Measurements from ENCODE around the gene KLHL29. TPM values are rescaled to one million over a fixed set of nuclear protein-coding genes. Genes with fewer than 3 reads are reported as not detected.
A peak's percentile ranks its signal among the peaks of the same experiment; 100 is the strongest.

KLHL29 gene
- total RNA-seq, 1 donor from 2014 or later, result 36.5 TPM

- Mint-ChIP-seq H3K27ac (ENCODE audit: unreplicated experiment) (peak overlapping the region; percentile 66), H3K4me1 (ENCODE audit: low read depth, unreplicated experiment) (peaks cover 73% of the 10 kb centered on the region), H3K36me3 (ENCODE audit: unreplicated experiment) (peaks cover 9% of the 10 kb centered on the region), H3K4me3 (ENCODE audit: unreplicated experiment) (peak overlapping the region; percentile 46), H3K27me3 (ENCODE audit: unreplicated experiment) (peaks cover 8% of the 10 kb centered on the region), H3K9me3 (ENCODE audit: unreplicated experiment) (peaks cover 19% of the 10 kb centered on the region)
- TF ChIP-seq, protein P1, sequence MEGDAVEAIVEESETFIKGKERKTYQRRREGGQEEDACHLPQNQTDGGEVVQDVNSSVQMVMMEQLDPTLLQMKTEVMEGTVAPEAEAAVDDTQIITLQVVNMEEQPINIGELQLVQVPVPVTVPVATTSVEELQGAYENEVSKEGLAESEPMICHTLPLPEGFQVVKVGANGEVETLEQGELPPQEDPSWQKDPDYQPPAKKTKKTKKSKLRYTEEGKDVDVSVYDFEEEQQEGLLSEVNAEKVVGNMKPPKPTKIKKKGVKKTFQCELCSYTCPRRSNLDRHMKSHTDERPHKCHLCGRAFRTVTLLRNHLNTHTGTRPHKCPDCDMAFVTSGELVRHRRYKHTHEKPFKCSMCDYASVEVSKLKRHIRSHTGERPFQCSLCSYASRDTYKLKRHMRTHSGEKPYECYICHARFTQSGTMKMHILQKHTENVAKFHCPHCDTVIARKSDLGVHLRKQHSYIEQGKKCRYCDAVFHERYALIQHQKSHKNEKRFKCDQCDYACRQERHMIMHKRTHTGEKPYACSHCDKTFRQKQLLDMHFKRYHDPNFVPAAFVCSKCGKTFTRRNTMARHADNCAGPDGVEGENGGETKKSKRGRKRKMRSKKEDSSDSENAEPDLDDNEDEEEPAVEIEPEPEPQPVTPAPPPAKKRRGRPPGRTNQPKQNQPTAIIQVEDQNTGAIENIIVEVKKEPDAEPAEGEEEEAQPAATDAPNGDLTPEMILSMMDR (IDR thresholded peaks at IDR 0.05; ENCODE audit: partially characterized antibody, unreplicated experiment), result no peak
- DNase-seq, result no peak
These were observed 161.9 kb downstream of the KLHL29 start for GRCh38 chr2:23546913-23547312.

DNA sequence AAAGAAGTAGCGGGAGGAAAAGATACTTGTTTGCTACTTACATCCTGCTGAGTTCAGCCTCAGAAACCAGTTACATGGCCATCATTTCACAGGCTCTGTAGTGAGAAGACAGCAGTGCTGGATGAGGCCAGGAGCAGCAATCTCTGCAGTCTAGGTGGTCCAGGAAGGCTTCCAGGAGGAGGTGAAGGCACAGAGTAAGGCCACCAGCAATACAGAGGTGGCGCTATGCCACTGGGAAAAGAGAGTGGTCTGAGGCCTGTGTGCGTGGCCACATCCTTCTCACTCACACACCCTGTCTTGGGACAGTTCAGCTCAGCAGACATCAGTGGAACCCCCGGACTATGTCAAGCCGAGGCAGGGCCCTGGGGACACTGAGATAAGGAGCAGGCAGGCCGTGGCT lies 162.7 kb downstream of the KLHL29 start:
- Mint-ChIP-seq H3K4me3 (ENCODE audit: unreplicated experiment) (no peak overlapping the region), H3K36me3 (ENCODE audit: unreplicated experiment) (peaks cover 9% of the 10 kb centered on the region), H3K9me3 (ENCODE audit: unreplicated experiment) (peaks cover 19% of the 10 kb centered on the region), H3K27me3 (ENCODE audit: unreplicated experiment) (peaks cover 8% of the 10 kb centered on the region), H3K4me1 (ENCODE audit: low read depth, unreplicated experiment) (peaks cover 71% of the 10 kb centered on the region), H3K27ac (ENCODE audit: unreplicated experiment) (no peak overlapping the region)
- DNase-seq, result no peak
- TF ChIP-seq, protein P1 (IDR thresholded peaks at IDR 0.05; ENCODE audit: partially characterized antibody, unreplicated experiment), result no peak

DNA sequence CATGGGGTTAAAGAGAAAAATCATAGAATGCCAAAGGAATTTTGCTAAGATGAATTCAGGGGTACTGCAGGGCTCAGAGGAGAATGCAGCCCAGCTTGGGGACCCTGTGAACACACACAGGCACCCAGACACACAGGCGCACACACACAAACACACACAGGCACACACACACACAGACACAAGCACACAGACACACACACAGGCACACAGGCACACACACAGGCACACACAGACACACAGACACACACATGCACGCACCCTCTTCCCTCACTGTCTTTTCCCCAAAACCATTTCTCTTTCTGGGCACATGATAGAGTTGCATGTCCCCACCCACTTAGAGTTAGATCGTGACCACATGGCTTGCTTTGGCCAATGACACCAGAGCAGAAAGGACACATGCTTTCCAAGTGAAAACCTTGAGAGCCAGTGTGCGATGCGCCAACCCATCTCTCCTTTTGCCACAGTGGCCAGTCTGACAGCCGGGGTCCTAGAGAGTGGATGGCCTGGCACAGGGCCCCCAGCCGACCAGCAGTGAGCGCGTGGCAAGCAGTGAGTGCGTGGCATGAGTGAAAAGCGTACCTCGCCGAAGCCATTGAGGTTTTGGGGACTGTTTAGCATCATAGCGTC lies 163.3 kb downstream of the KLHL29 start:
- Mint-ChIP-seq H3K36me3 (ENCODE audit: unreplicated experiment) (peaks cover 9% of the 10 kb centered on the region), H3K4me3 (ENCODE audit: unreplicated experiment) (no peak overlapping the region), H3K27me3 (ENCODE audit: unreplicated experiment) (peaks cover 8% of the 10 kb centered on the region), H3K27ac (ENCODE audit: unreplicated experiment) (peak overlapping the region; percentile 36), H3K9me3 (ENCODE audit: unreplicated experiment) (peaks cover 20% of the 10 kb centered on the region), H3K4me1 (ENCODE audit: low read depth, unreplicated experiment) (peaks cover 65% of the 10 kb centered on the region)
- TF ChIP-seq, protein P1 (IDR thresholded peaks at IDR 0.05; ENCODE audit: partially characterized antibody, unreplicated experiment), result no peak
- no peak for DNase-seq

- no peak for DNase-seq
- Mint-ChIP-seq H3K4me1 (ENCODE audit: low read depth, unreplicated experiment) (peaks cover 61% of the 10 kb centered on the region), H3K27me3 (ENCODE audit: unreplicated experiment) (peaks cover 6% of the 10 kb centered on the region), H3K9me3 (ENCODE audit: unreplicated experiment) (peaks cover 17% of the 10 kb centered on the region), H3K4me3 (ENCODE audit: unreplicated experiment) (no peak overlapping the region), H3K27ac (ENCODE audit: unreplicated experiment) (no peak overlapping the region), H3K36me3 (ENCODE audit: unreplicated experiment) (peaks cover 9% of the 10 kb centered on the region)
- TF ChIP-seq, protein P1 (IDR thresholded peaks at IDR 0.05; ENCODE audit: partially characterized antibody, unreplicated experiment), result no peak
These were observed 164.1 kb downstream of the KLHL29 start for GRCh38 chr2:23549051-23549450.

- Mint-ChIP-seq H3K27me3 (ENCODE audit: unreplicated experiment) (peaks cover 9% of the 10 kb centered on the region), H3K4me3 (ENCODE audit: unreplicated experiment) (no peak overlapping the region), H3K27ac (ENCODE audit: unreplicated experiment) (no peak overlapping the region), H3K9me3 (ENCODE audit: unreplicated experiment) (peaks cover 17% of the 10 kb centered on the region), H3K36me3 (ENCODE audit: unreplicated experiment) (peaks cover under 1% of the 10 kb centered on the region), H3K4me1 (ENCODE audit: low read depth, unreplicated experiment) (peaks cover 58% of the 10 kb centered on the region)
- DNase-seq, result no peak
- TF ChIP-seq, protein P1 (IDR thresholded peaks at IDR 0.05; ENCODE audit: partially characterized antibody, unreplicated experiment), result no peak
These were observed 165.0 kb downstream of the KLHL29 start for GRCh38 chr2:23549821-23550530.
